ENCODE data around the gene PNPLA6.

The PNPLA6 gene

GRCh38 chr19:7544626-7545025 is 9.1 kb downstream of the PNPLA6 start:
- no peak for TF ChIP-seq FOXP2 (optimal IDR thresholded peaks at IDR 0.05; ENCODE audit: borderline replicate concordance, extremely low read depth, extremely low read length, insufficient read depth)
- no peak for TF ChIP-seq TAF1 (IDR thresholded peaks at IDR 0.05; ENCODE audit: borderline replicate concordance, insufficient read depth, low read length)
- no peak for TF ChIP-seq REST (IDR thresholded peaks at IDR 0.05; ENCODE audit: insufficient read depth in 1 of 2, low read depth in 2 of 2, low read length in 2 of 2)
- TF ChIP-seq POLR2AphosphoS5 (IDR thresholded peaks at IDR 0.05; ENCODE audit: low read depth, low read length), result no peak
- TF ChIP-seq SIN3A (IDR thresholded peaks at IDR 0.05; ENCODE audit: borderline replicate concordance, insufficient read depth, low read length), result no peak

- TF ChIP-seq REST (IDR thresholded peaks at IDR 0.05; ENCODE audit: insufficient read depth in 1 of 2, low read depth in 2 of 2, low read length in 2 of 2), result no peak
- no peak for TF ChIP-seq FOXP2 (optimal IDR thresholded peaks at IDR 0.05; ENCODE audit: borderline replicate concordance, extremely low read depth, extremely low read length, insufficient read depth)
- TF ChIP-seq SIN3A (IDR thresholded peaks at IDR 0.05; ENCODE audit: borderline replicate concordance, insufficient read depth, low read length), result no peak
- no peak for TF ChIP-seq TAF1 (IDR thresholded peaks at IDR 0.05; ENCODE audit: borderline replicate concordance, insufficient read depth, low read length)
- TF ChIP-seq POLR2AphosphoS5 (IDR thresholded peaks at IDR 0.05; ENCODE audit: low read depth, low read length), result no peak
Observed at GRCh38 chr19:7545300-7545699, 9.8 kb downstream of the PNPLA6 start.

GRCh38 chr19:7545904-7546303 is 10.4 kb downstream of the PNPLA6 start:
- TF ChIP-seq REST (IDR thresholded peaks at IDR 0.05; ENCODE audit: insufficient read depth in 1 of 2, low read depth in 2 of 2, low read length in 2 of 2) (no peak), POLR2AphosphoS5 (IDR thresholded peaks at IDR 0.05; ENCODE audit: low read depth, low read length) (no peak), SIN3A (IDR thresholded peaks at IDR 0.05; ENCODE audit: borderline replicate concordance, insufficient read depth, low read length) (no peak), TAF1 (IDR thresholded peaks at IDR 0.05; ENCODE audit: borderline replicate concordance, insufficient read depth, low read length) (no peak), FOXP2 (optimal IDR thresholded peaks at IDR 0.05; ENCODE audit: borderline replicate concordance, extremely low read depth, extremely low read length, insufficient read depth) (no peak)

- TF ChIP-seq REST (IDR thresholded peaks at IDR 0.05; ENCODE audit: insufficient read depth in 1 of 2, low read depth in 2 of 2, low read length in 2 of 2) (no peak), SIN3A (IDR thresholded peaks at IDR 0.05; ENCODE audit: borderline replicate concordance, insufficient read depth, low read length) (no peak), TAF1 (IDR thresholded peaks at IDR 0.05; ENCODE audit: borderline replicate concordance, insufficient read depth, low read length) (no peak), POLR2AphosphoS5 (IDR thresholded peaks at IDR 0.05; ENCODE audit: low read depth, low read length) (no peak), FOXP2 (optimal IDR thresholded peaks at IDR 0.05; ENCODE audit: borderline replicate concordance, extremely low read depth, extremely low read length, insufficient read depth) (no peak)
Observed at GRCh38 chr19:7547159-7547558, 11.6 kb downstream of the PNPLA6 start.

All from PFSK-1 (cell line).